Measurements from ENCODE around the gene CSRNP2. TPM values are rescaled to one million over a fixed set of nuclear protein-coding genes. Genes with fewer than 3 reads are reported as not detected.

The CSRNP2 gene
- total and polyA plus RNA-seq, 2 of the 8 experiments (the other 6 are each of a cell fraction or from before 2014, with no cell fraction given): 13.7 to 34.0 TPM

GRCh38 chr12:51013441-51013840 lies 70.0 kb downstream of the CSRNP2 start (continued):
- no peak for TF ChIP-seq CHD7 (IDR thresholded peaks at IDR 0.05; ENCODE audit: insufficient replicate concordance, low read length)
- TF ChIP-seq USF2 (IDR thresholded peaks at IDR 0.05; ENCODE audit: low read length): no peak
- TF ChIP-seq RXRA (IDR thresholded peaks at IDR 0.05; ENCODE audit: insufficient read depth, low read depth, low read length): no peak
- TF ChIP-seq POLR2AphosphoS5 (IDR thresholded peaks at IDR 0.05; ENCODE audit: low read depth, low read length): no peak
- TF ChIP-seq SP1 (IDR thresholded peaks at IDR 0.05; ENCODE audit: low read depth, low read length): no peak
